Measurements from ENCODE around the gene CCM2L.

GRCh38 chr20:32053648-32054047 is 43.4 kb downstream of the CCM2L start:
- TF ChIP-seq CTCF (IDR thresholded peaks at IDR 0.05), result no peak
- no peak for TF ChIP-seq EZH2 (IDR thresholded peaks at IDR 0.05; ENCODE audit: borderline replicate concordance, insufficient read depth, low read depth, low read length, poor library complexity, severe bottlenecking)
